Activated CD8-positive, alpha-beta memory T cell treated with anti-CD3 and anti-CD28 coated beads, Interleukin-2, amount 10 ng/mL, durations not matched to agents 7 days and 5 days (primary cell): ENCODE measurements around the gene METTL1. TPM values are rescaled to one million over a fixed set of nuclear protein-coding genes. Genes with fewer than 3 reads are reported as not detected.

Experiments used
- ATAC-seq: fragments of 150-1000 bp; cut with Tn5 transposase; one replicate; pipeline ENCODE4 v1.10.0; 2021; ENCODE audit warnings: moderate library complexity
- CTCF ChIA-PET: fragments of 350-600 bp; sonication (Branson Sonifier 250); formaldehyde crosslinking; loops from one replicate; lab custom pipeline; 2021; ENCODE audit warnings: antibody characterized with exemption; lab: Charles Lee
- DNase-seq: peaks from one replicate; pipeline ENCODE4 v3.0.0-alpha.2; 2020
- H3K27ac Mint-ChIP-seq: one replicate; pipeline ENCODE4 v1.8.0; 2021; ENCODE audit warnings: mild to moderate bottlenecking, mixed read lengths
- H3K27me3 Mint-ChIP-seq: one replicate; pipeline ENCODE4 v1.8.0; 2021; ENCODE audit warnings: mixed read lengths
- H3K36me3 Mint-ChIP-seq: one replicate; pipeline ENCODE4 v1.8.0; 2021; ENCODE audit warnings: mild to moderate bottlenecking, mixed read lengths
- H3K4me1 Mint-ChIP-seq: one replicate; pipeline ENCODE4 v1.8.0; 2021; ENCODE audit warnings: mixed read lengths
- H3K4me3 Mint-ChIP-seq: one replicate; pipeline ENCODE4 v1.8.0; 2021; ENCODE audit warnings: mild to moderate bottlenecking, moderate library complexity, mixed read lengths
- H3K9me3 Mint-ChIP-seq: one replicate; pipeline ENCODE4 v1.8.0; 2022; ENCODE audit warnings: low read depth, mixed read lengths
- total RNA-seq, 2 experiments: library from RNA; stranded (reverse); gene quantifications; one replicate each; pipeline ENCODE4 v1.2.3, GENCODE V29; 2021

The METTL1 gene
- total RNA-seq, 2 experiments from 2014 or later = 22.1 to 32.1 TPM

GRCh38 chr12:57743769-57744168 lies 28.1 kb downstream of the METTL1 start:
- no peaks in the 10 kb centered on the region for H3K9me3 Mint-ChIP-seq
- peak overlapping the region; percentile 85 for H3K4me3 Mint-ChIP-seq
- ATAC-seq (no peak), DNase-seq (no peak)
- H3K27me3 Mint-ChIP-seq = no peaks in the 10 kb centered on the region
- H3K36me3 Mint-ChIP-seq = peaks cover 14% of the 10 kb centered on the region
- peak overlapping the region; percentile 95 for H3K27ac Mint-ChIP-seq
- CTCF ChIA-PET = interaction anchor here (1.2 to 1.6 kb wide), 4 partner anchors 10 to 280 kb away, joined by 3 to 7 read pairs (median 4); no protein-coding TSS in a partner anchor
- peaks cover 58% of the 10 kb centered on the region for H3K4me1 Mint-ChIP-seq

- Mint-ChIP-seq H3K4me3 (peak overlapping the region; percentile 99), H3K27ac (peak overlapping the region; percentile 88), H3K36me3 (peaks cover 7% of the 10 kb centered on the region), H3K27me3 (no peaks in the 10 kb centered on the region), H3K4me1 (peaks cover 58% of the 10 kb centered on the region), H3K9me3 (no peaks in the 10 kb centered on the region)
- peak; percentile 94 for DNase-seq
- ATAC-seq = peak; percentile 67
- CTCF ChIA-PET = interaction anchor here (0.7 to 3.0 kb wide), 22 partner anchors 8 to 529 kb away, joined by 3 to 22 read pairs (median 5); partner anchors contain the start of genes B4GALNT1, DCTN2, GLI1 and MARCHF9
These were observed 29.8 kb downstream of the METTL1 start for GRCh38 chr12:57741844-57742738.

- Mint-ChIP-seq H3K9me3 (no peaks in the 10 kb centered on the region), H3K36me3 (peaks cover 9% of the 10 kb centered on the region), H3K27me3 (no peaks in the 10 kb centered on the region), H3K4me1 (peaks cover 56% of the 10 kb centered on the region), H3K27ac (peak overlapping the region; percentile 88), H3K4me3 (peak overlapping the region; percentile 99)
- ATAC-seq (no peak), DNase-seq (no peak)
- CTCF ChIA-PET = interaction anchor here (0.7 to 3.0 kb wide), 25 partner anchors 9 to 528 kb away, joined by 3 to 22 read pairs (median 5); partner anchors contain the start of genes B4GALNT1, DCTN2, GLI1 and MARCHF9
These were observed 30.5 kb downstream of the METTL1 start for GRCh38 chr12:57741413-57741789.

GRCh38 chr12:57740656-57741412 lies 31.1 kb downstream of the METTL1 start:
- no peaks in the 10 kb centered on the region for H3K27me3 Mint-ChIP-seq
- peaks cover 12% of the 10 kb centered on the region for H3K36me3 Mint-ChIP-seq
- CTCF ChIA-PET = interaction anchor here (0.8 to 3.0 kb wide), 22 partner anchors 9 to 282 kb away, joined by 3 to 22 read pairs (median 6); partner anchors contain the start of genes B4GALNT1, DCTN2, GLI1 and MARCHF9
- ATAC-seq (peak; percentile 60), DNase-seq (peak; percentile 95)
- peaks cover 51% of the 10 kb centered on the region for H3K4me1 Mint-ChIP-seq
- H3K9me3 Mint-ChIP-seq = no peaks in the 10 kb centered on the region
- peak overlapping the region; percentile 88 for H3K27ac Mint-ChIP-seq
- H3K4me3 Mint-ChIP-seq = peak overlapping the region; percentile 99

- H3K27ac Mint-ChIP-seq = peak overlapping the region; percentile 88
- ATAC-seq = no peak
- H3K4me1 Mint-ChIP-seq = peaks cover 45% of the 10 kb centered on the region
These were observed 31.9 kb downstream of the METTL1 start for GRCh38 chr12:57739914-57740538.

GRCh38 chr12:57739387-57739786 lies 32.5 kb downstream of the METTL1 start:
- no peak for DNase-seq

More at GRCh38 chr12:57739914-57740538, 31.9 kb downstream of the METTL1 start:
- no peaks in the 10 kb centered on the region for H3K27me3 Mint-ChIP-seq
- CTCF ChIA-PET = interaction anchor here (1.1 to 3.0 kb wide), 10 partner anchors 8 to 281 kb away, joined by 3 to 22 read pairs (median 8); partner anchors contain the start of genes B4GALNT1, DCTN2, GLI1 and TSFM
- H3K36me3 Mint-ChIP-seq = peaks cover 12% of the 10 kb centered on the region
- peak overlapping the region; percentile 99 for H3K4me3 Mint-ChIP-seq
- no peaks in the 10 kb centered on the region for H3K9me3 Mint-ChIP-seq
- no peak for DNase-seq

GRCh38 chr12:57738661-57739237 lies 33.2 kb downstream of the METTL1 start, which contains the start of gene AGAP2:
TSS of gene AGAP2 (minus strand) at chr12:57738742. CDS start at chr12:57738246, 496 bp downstream.
- H3K27ac Mint-ChIP-seq = peak within 1 kb of the TSS; percentile 18
- H3K9me3 Mint-ChIP-seq = no peaks in the 10 kb centered on the region
- ATAC-seq (no peak), DNase-seq (no peak)
- peaks cover 33% of the 10 kb centered on the region for H3K4me1 Mint-ChIP-seq
- H3K4me3 Mint-ChIP-seq = peak within 1 kb of the TSS; percentile 30
- H3K27me3 Mint-ChIP-seq = no peaks in the 10 kb centered on the region
- peaks cover 19% of the 10 kb centered on the region for H3K36me3 Mint-ChIP-seq
- CTCF ChIA-PET = interaction anchor here (0.9 kb wide), 1 partner anchor 156 kb away, joined by 4 read pairs; no protein-coding TSS in a partner anchor

More at GRCh38 chr12:57739387-57739786, 32.5 kb downstream of the METTL1 start:
- no peaks in the 10 kb centered on the region for H3K27me3 Mint-ChIP-seq
- H3K27ac Mint-ChIP-seq = peak overlapping the region; percentile 18
- H3K4me3 Mint-ChIP-seq = peak overlapping the region; percentile 30
- H3K9me3 Mint-ChIP-seq = no peaks in the 10 kb centered on the region
- CTCF ChIA-PET = interaction anchor here (0.9 kb wide), 1 partner anchor 156 kb away, joined by 4 read pairs; no protein-coding TSS in a partner anchor
- H3K4me1 Mint-ChIP-seq = peaks cover 40% of the 10 kb centered on the region
- ATAC-seq = no peak
- H3K36me3 Mint-ChIP-seq = peaks cover 15% of the 10 kb centered on the region

- Mint-ChIP-seq H3K4me1 (peaks cover 30% of the 10 kb centered on the region), H3K9me3 (no peaks in the 10 kb centered on the region), H3K4me3 (no peak overlapping the region), H3K36me3 (peaks cover 23% of the 10 kb centered on the region), H3K27me3 (no peaks in the 10 kb centered on the region), H3K27ac (no peak overlapping the region)
- DNase-seq (no peak), ATAC-seq (no peak)
- CTCF ChIA-PET = interaction anchor here (1.2 kb wide), 1 partner anchor 105 kb away, joined by 3 read pairs; the partner anchor contains the start of gene B4GALNT1
These were observed 34.1 kb downstream of the METTL1 start for GRCh38 chr12:57737467-57738460.

GRCh38 chr12:57736741-57737466 lies 35.0 kb downstream of the METTL1 start:
- CTCF ChIA-PET = interaction anchor here (1.2 kb wide), 1 partner anchor 104 kb away, joined by 3 read pairs; the partner anchor contains the start of gene B4GALNT1
- Mint-ChIP-seq H3K27me3 (no peaks in the 10 kb centered on the region), H3K4me3 (no peak overlapping the region), H3K36me3 (peaks cover 31% of the 10 kb centered on the region), H3K27ac (no peak overlapping the region), H3K4me1 (peaks cover 24% of the 10 kb centered on the region), H3K9me3 (no peaks in the 10 kb centered on the region)
- DNase-seq (no peak), ATAC-seq (no peak)

GRCh38 chr12:57735952-57736740 lies 35.8 kb downstream of the METTL1 start:
- Mint-ChIP-seq H3K36me3 (peaks cover 35% of the 10 kb centered on the region), H3K4me1 (peaks cover 21% of the 10 kb centered on the region), H3K9me3 (no peaks in the 10 kb centered on the region), H3K27ac (peak overlapping the region; percentile 37), H3K4me3 (no peak overlapping the region), H3K27me3 (no peaks in the 10 kb centered on the region)
- CTCF ChIA-PET = interaction anchor here (1.0 kb wide), 1 partner anchor 17 kb away, joined by 3 read pairs; no protein-coding TSS in a partner anchor
- ATAC-seq = no peak
- no peak for DNase-seq
